GM12878 (cell line): ENCODE data around the gene CAMK4.

ENCODE experiments used
- CREB1 ChIP-seq: IDR thresholded peaks from 2 replicates; pipeline ENCODE4 v1.6.1; 2012; ENCODE audit warnings: low read depth, mild to moderate bottlenecking, inconsistent platforms
- CTCF ChIP-seq, 3 experiments: IDR thresholded peaks in 2 of 3; conservative IDR thresholded peaks in 1 of 3; 2 replicates each; pipeline ENCODE4 v1.5.1; 2011; ENCODE audit warnings: low read depth in 3 of 3, low read length in 3 of 3, mild to moderate bottlenecking in 3 of 3, control low read depth in 2 of 3, moderate library complexity in 2 of 3, inconsistent platforms in 1 of 3, mixed read lengths in 1 of 3; ENCODE audit not compliant: control insufficient read depth in 2 of 3, insufficient read depth in 1 of 3; ENCODE audit errors: extremely low read depth in 1 of 3
- EGR1 ChIP-seq, 2 experiments: IDR thresholded peaks; 1 replicate in 1 of 2; 2 replicates in 1 of 2; pipeline ENCODE4 v1.6.1; 2011 to 2012; ENCODE audit warnings: low read depth in 2 of 2, low read length in 2 of 2, borderline replicate concordance in 1 of 2, mild to moderate bottlenecking in 1 of 2, moderate library complexity in 1 of 2
- HCFC1 ChIP-seq: fragments of 150-350 bp; IDR thresholded peaks from 2 replicates; pipeline ENCODE4 v1.6.1; 2014; ENCODE audit warnings: low read length
- NFIC ChIP-seq: IDR thresholded peaks from 2 replicates; pipeline ENCODE4 v1.6.1; 2012; ENCODE audit warnings: low read depth, mild to moderate bottlenecking, inconsistent platforms, low read length, moderate library complexity
- POLR2A ChIP-seq: IDR thresholded peaks from 2 replicates; pipeline ENCODE4 v1.6.1; 2011; ENCODE audit warnings: low read depth, mild to moderate bottlenecking, low read length
- POLR2AphosphoS2 ChIP-seq: IDR thresholded peaks from 2 replicates; pipeline ENCODE4 v1.6.1; 2011; ENCODE audit warnings: low read depth, mild to moderate bottlenecking, low read length, improper control_type of control experiment, moderate library complexity
- SREBF2 ChIP-seq: IDR thresholded peaks from 2 replicates; pipeline ENCODE4 v1.6.1; 2012; ENCODE audit warnings: mild to moderate bottlenecking, low read length
- TCF12 ChIP-seq: IDR thresholded peaks from 2 replicates; pipeline ENCODE4 v1.6.1; 2011; ENCODE audit warnings: low read depth, mild to moderate bottlenecking, low read length
- ZNF274 ChIP-seq: IDR thresholded peaks from one replicate; pipeline ENCODE4 v1.8.0; 2011; ENCODE audit not compliant: insufficient read length, insufficient read depth

- no peak for TF ChIP-seq ZNF274
- TF ChIP-seq POLR2A = no peak
- no peak for TF ChIP-seq EGR1 (IDR thresholded peaks at IDR 0.05; ENCODE audit: borderline replicate concordance in 1 of 2, low read depth in 2 of 2, low read length in 2 of 2)
- no peak for TF ChIP-seq CTCF (IDR thresholded peaks at IDR 0.05 in 2 of 3, conservative IDR thresholded peaks at IDR 0.05 in 1 of 3; ENCODE audit: control insufficient read depth in 2 of 3, extremely low read depth in 1 of 3, insufficient read depth in 1 of 3, low read depth in 3 of 3, low read length in 3 of 3)
- no peak for TF ChIP-seq POLR2AphosphoS2
- TF ChIP-seq NFIC = no peak
- TF ChIP-seq CREB1 = no peak
- no peak for TF ChIP-seq HCFC1
- no peak for TF ChIP-seq TCF12
- no peak for TF ChIP-seq SREBF2
Measured at GRCh38 chr5:111447099-111447498, 222.9 kb downstream of the CAMK4 start.
